ENCODE measurements around the gene SF3B3. TPM values are rescaled to one million over a fixed set of nuclear protein-coding genes. Genes with fewer than 3 reads are reported as not detected.

The SF3B3 gene
- total RNA-seq, 6 donors from 2014 or later: 63.9 to 168 (median 105) TPM

DNA sequence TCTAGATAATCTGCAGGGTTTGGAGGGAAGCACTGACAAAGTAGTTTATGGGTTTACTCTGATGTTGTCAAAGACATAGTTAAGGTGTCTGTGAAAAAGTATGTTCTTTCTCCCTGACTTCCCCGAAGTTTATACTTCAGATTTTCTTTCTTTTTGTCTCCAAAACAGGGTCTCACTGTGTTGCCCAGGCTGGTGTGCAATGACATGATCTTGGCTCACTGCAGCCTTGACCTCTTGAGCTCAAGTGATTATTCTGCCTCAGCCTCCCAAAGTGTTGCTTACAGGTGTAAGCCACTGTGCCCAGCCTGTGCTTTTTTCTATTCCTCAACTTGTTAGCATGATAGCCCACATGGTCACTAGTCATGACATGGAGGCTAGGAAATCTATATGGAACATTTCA is 20.9 kb downstream of the SF3B3 start:
- no peak for TF ChIP-seq EP300 (IDR thresholded peaks at IDR 0.05)
- TF ChIP-seq, protein P1, sequence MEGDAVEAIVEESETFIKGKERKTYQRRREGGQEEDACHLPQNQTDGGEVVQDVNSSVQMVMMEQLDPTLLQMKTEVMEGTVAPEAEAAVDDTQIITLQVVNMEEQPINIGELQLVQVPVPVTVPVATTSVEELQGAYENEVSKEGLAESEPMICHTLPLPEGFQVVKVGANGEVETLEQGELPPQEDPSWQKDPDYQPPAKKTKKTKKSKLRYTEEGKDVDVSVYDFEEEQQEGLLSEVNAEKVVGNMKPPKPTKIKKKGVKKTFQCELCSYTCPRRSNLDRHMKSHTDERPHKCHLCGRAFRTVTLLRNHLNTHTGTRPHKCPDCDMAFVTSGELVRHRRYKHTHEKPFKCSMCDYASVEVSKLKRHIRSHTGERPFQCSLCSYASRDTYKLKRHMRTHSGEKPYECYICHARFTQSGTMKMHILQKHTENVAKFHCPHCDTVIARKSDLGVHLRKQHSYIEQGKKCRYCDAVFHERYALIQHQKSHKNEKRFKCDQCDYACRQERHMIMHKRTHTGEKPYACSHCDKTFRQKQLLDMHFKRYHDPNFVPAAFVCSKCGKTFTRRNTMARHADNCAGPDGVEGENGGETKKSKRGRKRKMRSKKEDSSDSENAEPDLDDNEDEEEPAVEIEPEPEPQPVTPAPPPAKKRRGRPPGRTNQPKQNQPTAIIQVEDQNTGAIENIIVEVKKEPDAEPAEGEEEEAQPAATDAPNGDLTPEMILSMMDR (IDR thresholded peaks at IDR 0.05): no peak
- no peak for TF ChIP-seq POLR2AphosphoS5 (IDR thresholded peaks at IDR 0.05)
- TF ChIP-seq POLR2A (IDR thresholded peaks at IDR 0.05): no peak
- H3K4me1 ChIP-seq: peaks cover 0 to 12% (median 2%) of the 10 kb centered on the region in 4 donors
- DNase-seq (no peak), ATAC-seq (ENCODE audit: low FRiP score in 2 of 2) (no peak)
- H3K36me3 ChIP-seq: peaks cover 40 to 100% (median 92%) of the 10 kb centered on the region in 4 donors
- no peaks in the 10 kb centered on the region for H3K9me3 ChIP-seq
- H3K27me3 ChIP-seq: no peaks in the 10 kb centered on the region
- 95 to 100% methylated on average over 1 of the region's 1 CpG for WGBS, 2 donors
- H3K4me3 ChIP-seq: no peak overlapping the region
- H3K27ac ChIP-seq: no peak overlapping the region

DNA sequence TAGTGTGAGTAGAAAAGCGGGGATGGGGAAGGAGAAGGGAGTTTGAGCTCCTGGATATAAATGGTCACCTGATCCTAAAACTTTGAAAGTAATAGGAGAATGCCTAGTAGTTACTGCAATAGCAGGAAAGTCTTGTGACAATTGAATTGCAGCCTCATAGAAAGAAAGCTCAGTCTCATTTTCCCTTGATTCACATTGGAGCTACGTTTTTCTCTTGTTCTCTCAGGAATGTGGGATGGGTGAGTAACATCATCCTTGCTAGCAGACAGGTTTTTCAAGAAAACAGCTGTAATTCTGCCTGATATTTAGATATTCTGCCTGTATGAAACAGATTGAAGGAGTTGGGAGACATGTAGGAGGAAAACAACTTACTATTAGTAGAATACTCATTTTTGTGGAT is 25.3 kb downstream of the SF3B3 start:
- DNase-seq (no peak), ATAC-seq (ENCODE audit: low FRiP score in 2 of 2) (no peak)
- Histone ChIP-seq H3K27me3 (no peaks in the 10 kb centered on the region), H3K4me1 (peaks cover 0 to 5% (median 2%) of the 10 kb centered on the region in 4 donors), H3K27ac (no peak overlapping the region), H3K36me3 (peaks cover 27 to 100% (median 85%) of the 10 kb centered on the region in 4 donors), H3K4me3 (no peak overlapping the region), H3K9me3 (no peaks in the 10 kb centered on the region)
- WGBS, 2 donors: 75 to 77% methylated on average over 2 of the region's 2 CpGs
- TF ChIP-seq POLR2A (IDR thresholded peaks at IDR 0.05) (no peak), EP300 (IDR thresholded peaks at IDR 0.05) (no peak), POLR2AphosphoS5 (IDR thresholded peaks at IDR 0.05) (no peak)
- TF ChIP-seq, protein P1 (IDR thresholded peaks at IDR 0.05): no peak

DNA sequence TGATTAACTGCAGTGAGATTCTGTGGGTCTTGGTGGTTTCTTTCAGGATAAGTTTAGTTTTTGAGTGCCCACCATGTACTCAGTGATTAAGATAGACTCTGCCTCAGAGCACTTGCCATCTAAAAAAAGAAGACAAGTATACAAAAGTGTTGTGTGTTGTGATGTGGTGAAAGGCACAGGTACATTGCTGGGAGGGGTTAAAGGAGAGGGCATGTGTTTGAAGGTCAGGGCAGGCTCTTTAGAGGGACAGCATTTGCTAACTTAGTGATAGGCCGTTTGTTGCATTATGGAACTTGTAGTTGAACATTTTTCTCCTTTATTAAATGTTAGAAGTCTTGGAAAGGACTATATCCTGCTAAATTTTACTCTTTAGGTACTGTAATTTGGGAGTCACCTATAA is 26.5 kb downstream of the SF3B3 start:
- ATAC-seq (ENCODE audit: low FRiP score in 2 of 2): no peak
- TF ChIP-seq, protein P1 (IDR thresholded peaks at IDR 0.05): no peak
- no peak for TF ChIP-seq POLR2AphosphoS5 (IDR thresholded peaks at IDR 0.05)
- no peak for TF ChIP-seq EP300 (IDR thresholded peaks at IDR 0.05)
- TF ChIP-seq POLR2A (IDR thresholded peaks at IDR 0.05): no peak
- DNase-seq: no peak
- Histone ChIP-seq H3K27me3 (no peaks in the 10 kb centered on the region), H3K9me3 (no peaks in the 10 kb centered on the region), H3K4me1 (peaks cover 0 to 5% (median 2%) of the 10 kb centered on the region in 4 donors), H3K36me3 (peaks cover 28 to 100% (median 84%) of the 10 kb centered on the region in 4 donors), H3K4me3 (no peak overlapping the region), H3K27ac (no peak overlapping the region)
- WGBS, 2 donors: 70 to 88% methylated on average over 1 of the region's 1 CpG

- TF ChIP-seq, protein P1 (IDR thresholded peaks at IDR 0.05): no peak
- no peak for TF ChIP-seq POLR2AphosphoS5 (IDR thresholded peaks at IDR 0.05)
- no peak for TF ChIP-seq EP300 (IDR thresholded peaks at IDR 0.05)
- no peak for TF ChIP-seq POLR2A (IDR thresholded peaks at IDR 0.05)
- DNase-seq (no peak), ATAC-seq (ENCODE audit: low FRiP score in 2 of 2) (no peak)
- Histone ChIP-seq H3K36me3 (peaks cover 37 to 100% (median 83%) of the 10 kb centered on the region in 4 donors), H3K4me1 (peaks cover 0 to 5% (median 2%) of the 10 kb centered on the region in 4 donors), H3K4me3 (no peak overlapping the region), H3K9me3 (no peaks in the 10 kb centered on the region), H3K27me3 (no peaks in the 10 kb centered on the region), H3K27ac (no peak overlapping the region)
- 59 to 61% methylated on average over 3 of the region's 3 CpGs for WGBS, 2 donors
These were observed 28.2 kb downstream of the SF3B3 start for GRCh38 chr16:70551788-70552187.

DNA sequence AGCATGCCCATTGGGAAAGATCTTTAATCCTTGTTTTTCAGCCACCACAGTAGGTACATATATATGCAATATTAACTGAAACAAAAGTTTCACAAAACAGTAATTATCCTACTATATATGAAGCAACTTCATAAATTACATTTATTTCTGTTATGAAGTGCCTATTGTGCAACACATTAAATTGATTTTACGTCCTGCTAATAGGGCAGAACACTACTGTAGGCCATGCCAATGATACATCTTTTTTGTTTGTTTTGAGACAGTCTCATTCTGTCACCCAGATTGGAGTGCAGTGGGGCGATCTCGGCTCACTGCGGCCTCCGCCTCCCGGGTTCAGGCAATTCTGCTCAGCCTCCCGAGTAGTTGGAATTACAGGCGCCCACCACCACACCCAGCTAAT is 29.1 kb downstream of the SF3B3 start:
- peaks cover 0 to 5% (median 2%) of the 10 kb centered on the region in 4 donors for H3K4me1 ChIP-seq
- DNase-seq (peak in 1 of 2 donors; percentile 27), ATAC-seq (ENCODE audit: low FRiP score in 2 of 2) (no peak)
- TF ChIP-seq, protein P1 (IDR thresholded peaks at IDR 0.05): no peak
- TF ChIP-seq POLR2A (IDR thresholded peaks at IDR 0.05): no peak
- TF ChIP-seq EP300 (IDR thresholded peaks at IDR 0.05): no peak
- no peak for TF ChIP-seq POLR2AphosphoS5 (IDR thresholded peaks at IDR 0.05)
- peaks cover 39 to 100% (median 85%) of the 10 kb centered on the region in 4 donors for H3K36me3 ChIP-seq
- no peaks in the 10 kb centered on the region for H3K27me3 ChIP-seq
- no peaks in the 10 kb centered on the region for H3K9me3 ChIP-seq
- no peak overlapping the region for H3K4me3 ChIP-seq
- 94% methylated on average over 8 of the region's 8 CpGs for WGBS, 2 donors
- H3K27ac ChIP-seq: no peak overlapping the region

All from upper lobe of left lung (tissue), 6 donors.